Thyroid gland (tissue), 4 donors: ENCODE data around the gene PAX8. TPM values are rescaled to one million over a fixed set of nuclear protein-coding genes. Genes with fewer than 3 reads are reported as not detected.
A peak's percentile ranks its signal among the peaks of the same experiment; 100 is the strongest.

Experiments
- DNase-seq, 2 donors: peaks; one replicate each; pipeline ENCODE4 v3.0.0-alpha.2; 2019
- H3K27ac ChIP-seq, 3 donors: fragments of 200-600 bp; sonication (generic); 1 replicate in 2 of 3; 2 replicates in 1 of 3; pipeline ENCODE4 v1.5.1; 2016 to 2019; ENCODE audit warnings: mild to moderate bottlenecking in 1 of 3, moderate library complexity in 1 of 3
- H3K27me3 ChIP-seq: fragments of 200-600 bp; sonication (generic); one replicate; pipeline ENCODE4 v1.5.1; 2019
- H3K36me3 ChIP-seq, 2 donors: fragments of 200-600 bp; sonication (generic); one replicate each; pipeline ENCODE4 v1.5.1; 2016 to 2019
- H3K4me1 ChIP-seq, 2 donors: fragments of 200-600 bp; sonication (generic); one replicate each; pipeline ENCODE4 v1.5.1; 2017 to 2019
- H3K4me3 ChIP-seq, 3 donors: fragments of 200-600 bp; sonication (generic); replicated peaks in 1 of 3; 1 replicate in 2 of 3; 2 replicates in 1 of 3; pipeline ENCODE4 v1.5.1; 2016; ENCODE audit warnings: mild to moderate bottlenecking in 1 of 3
- H3K9me3 ChIP-seq: fragments of 200-600 bp; sonication (generic); one replicate; pipeline ENCODE4 v1.5.1; 2017
- POLR2A ChIP-seq, 2 donors: fragments of 450-650 bp; IDR thresholded peaks; one replicate each; pipeline ENCODE4 v1.6.1; 2017; ENCODE audit warnings: antibody characterized with exemption in 2 of 2, mild to moderate bottlenecking in 2 of 2, moderate library complexity in 1 of 2
- WGBS, 2 donors: methylation state at CpG; one replicate each; pipeline ENCODE4 v1.1.5; 2017; 5-methylcytosine and 5-hydroxymethylcytosine counted together
- intact Hi-C: fragments of 100-400 bp; cut with DNase I; formaldehyde crosslinking; loops from one replicate; pipeline ENCODE4 v1.15.1; 2023
- total RNA-seq, 4 donors: library from RNA; depleted of rRNA; stranded (reverse); fragments of >200 nt; gene quantifications; one replicate each; pipeline ENCODE4 v1.2.3, GENCODE V29; 2016
- TF ChIP-seq, protein P1 (sequence below), 6 experiments: fragments of 200-600 bp in 3 of 6; fragments of 450-650 bp in 3 of 6; sonication (generic) in 3 of 6; IDR thresholded peaks; one replicate each; pipeline ENCODE4 v1.5.1; 2016 to 2019; ENCODE audit warnings: antibody characterized with exemption in 6 of 6, mild to moderate bottlenecking in 2 of 6, inconsistent platforms in 1 of 6, moderate library complexity in 1 of 6

The PAX8 gene
- total RNA-seq, 4 donors from 2014 or later = 1,318 to 2,156 (median 1,767) TPM

DNA sequence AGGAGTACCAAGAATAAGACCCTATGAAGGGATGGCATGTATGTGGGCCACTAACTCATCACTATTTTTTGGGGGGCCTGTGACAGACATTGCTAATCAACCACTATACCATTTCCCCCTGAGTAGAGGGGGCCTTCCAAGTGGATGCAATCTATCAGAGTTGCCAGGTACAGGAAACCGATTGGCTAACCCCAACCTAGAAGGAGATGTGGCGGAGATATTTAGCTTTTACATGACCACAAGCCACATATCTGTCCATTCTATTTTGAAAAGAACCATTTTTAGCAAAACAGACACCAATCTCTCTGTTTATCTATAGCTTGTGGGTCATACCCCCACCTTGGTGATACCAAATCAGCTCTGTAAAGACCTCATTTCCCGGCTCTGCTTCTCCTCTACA, 51.0 kb downstream of the PAX8 start:
- H3K9me3 ChIP-seq = no peaks in the 10 kb centered on the region
- H3K27ac ChIP-seq = peak overlapping the region in 1 of 3 donors; percentile 49
- H3K4me3 ChIP-seq = no peak overlapping the region
- peaks cover 50 to 56% of the 10 kb centered on the region in 2 donors for H3K36me3 ChIP-seq
- DNase-seq = no peak
- TF ChIP-seq POLR2A (IDR thresholded peaks at IDR 0.05) = no peak
- TF ChIP-seq, protein P1, sequence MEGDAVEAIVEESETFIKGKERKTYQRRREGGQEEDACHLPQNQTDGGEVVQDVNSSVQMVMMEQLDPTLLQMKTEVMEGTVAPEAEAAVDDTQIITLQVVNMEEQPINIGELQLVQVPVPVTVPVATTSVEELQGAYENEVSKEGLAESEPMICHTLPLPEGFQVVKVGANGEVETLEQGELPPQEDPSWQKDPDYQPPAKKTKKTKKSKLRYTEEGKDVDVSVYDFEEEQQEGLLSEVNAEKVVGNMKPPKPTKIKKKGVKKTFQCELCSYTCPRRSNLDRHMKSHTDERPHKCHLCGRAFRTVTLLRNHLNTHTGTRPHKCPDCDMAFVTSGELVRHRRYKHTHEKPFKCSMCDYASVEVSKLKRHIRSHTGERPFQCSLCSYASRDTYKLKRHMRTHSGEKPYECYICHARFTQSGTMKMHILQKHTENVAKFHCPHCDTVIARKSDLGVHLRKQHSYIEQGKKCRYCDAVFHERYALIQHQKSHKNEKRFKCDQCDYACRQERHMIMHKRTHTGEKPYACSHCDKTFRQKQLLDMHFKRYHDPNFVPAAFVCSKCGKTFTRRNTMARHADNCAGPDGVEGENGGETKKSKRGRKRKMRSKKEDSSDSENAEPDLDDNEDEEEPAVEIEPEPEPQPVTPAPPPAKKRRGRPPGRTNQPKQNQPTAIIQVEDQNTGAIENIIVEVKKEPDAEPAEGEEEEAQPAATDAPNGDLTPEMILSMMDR (IDR thresholded peaks at IDR 0.05) = no peak
- WGBS, 2 donors = 75 to 91% methylated on average over 3 of the region's 3 CpGs
- H3K27me3 ChIP-seq = no peaks in the 10 kb centered on the region
- H3K4me1 ChIP-seq = peaks cover 59 to 61% of the 10 kb centered on the region in 2 donors
- intact Hi-C loops = no loop called here

DNA sequence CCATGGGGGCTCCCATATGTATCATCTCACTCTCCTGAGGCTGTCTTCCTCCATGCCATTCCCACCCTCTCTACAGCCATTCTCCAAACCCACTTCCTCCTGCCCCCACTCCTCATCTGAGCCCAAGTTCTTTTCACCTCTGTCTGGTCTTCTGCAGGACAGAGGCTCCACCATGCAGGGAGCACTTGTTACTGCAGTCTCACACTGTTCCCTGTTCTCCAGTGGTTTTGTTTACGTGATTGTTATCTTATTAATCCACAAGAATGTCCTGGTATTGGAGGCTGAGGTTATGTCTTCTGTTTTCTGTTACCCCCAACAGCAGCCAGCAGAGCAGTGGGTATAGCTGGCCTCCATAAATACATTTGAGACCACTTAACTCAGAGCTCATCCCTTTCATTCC, 51.4 kb downstream of the PAX8 start:
- intact Hi-C loops = no loop called here
- 90 to 94% methylated on average over 1 of the region's 1 CpG for WGBS, 2 donors

GRCh38 chr2:113226462-113226861, 52.3 kb downstream of the PAX8 start:
- H3K36me3 ChIP-seq = peaks cover 46 to 53% of the 10 kb centered on the region in 2 donors
- intact Hi-C loops = no loop called here
- no peaks in the 10 kb centered on the region for H3K9me3 ChIP-seq
- peaks cover 62 to 66% of the 10 kb centered on the region in 2 donors for H3K4me1 ChIP-seq
- WGBS, 2 donors = 55 to 62% methylated on average over 4 of the region's 4 CpGs
- no peak overlapping the region for H3K4me3 ChIP-seq
- no peaks in the 10 kb centered on the region for H3K27me3 ChIP-seq
- H3K27ac ChIP-seq = peak overlapping the region in 2 of 3 donors; percentile 41 to 56
- DNase-seq = no peak
- no peak for TF ChIP-seq POLR2A (IDR thresholded peaks at IDR 0.05)
- TF ChIP-seq, protein P1 (IDR thresholded peaks at IDR 0.05) = no peak

More for the DNA sequence above, 51.4 kb downstream of the PAX8 start:
- H3K27ac ChIP-seq = peak overlapping the region in 1 of 3 donors; percentile 49
- peaks cover 49 to 56% of the 10 kb centered on the region in 2 donors for H3K36me3 ChIP-seq
- peaks cover 59 to 63% of the 10 kb centered on the region in 2 donors for H3K4me1 ChIP-seq
- H3K27me3 ChIP-seq = no peaks in the 10 kb centered on the region
- no peaks in the 10 kb centered on the region for H3K9me3 ChIP-seq
- no peak for TF ChIP-seq POLR2A (IDR thresholded peaks at IDR 0.05)
- TF ChIP-seq, protein P1 (IDR thresholded peaks at IDR 0.05) = no peak
- no peak for DNase-seq
- no peak overlapping the region for H3K4me3 ChIP-seq

DNA sequence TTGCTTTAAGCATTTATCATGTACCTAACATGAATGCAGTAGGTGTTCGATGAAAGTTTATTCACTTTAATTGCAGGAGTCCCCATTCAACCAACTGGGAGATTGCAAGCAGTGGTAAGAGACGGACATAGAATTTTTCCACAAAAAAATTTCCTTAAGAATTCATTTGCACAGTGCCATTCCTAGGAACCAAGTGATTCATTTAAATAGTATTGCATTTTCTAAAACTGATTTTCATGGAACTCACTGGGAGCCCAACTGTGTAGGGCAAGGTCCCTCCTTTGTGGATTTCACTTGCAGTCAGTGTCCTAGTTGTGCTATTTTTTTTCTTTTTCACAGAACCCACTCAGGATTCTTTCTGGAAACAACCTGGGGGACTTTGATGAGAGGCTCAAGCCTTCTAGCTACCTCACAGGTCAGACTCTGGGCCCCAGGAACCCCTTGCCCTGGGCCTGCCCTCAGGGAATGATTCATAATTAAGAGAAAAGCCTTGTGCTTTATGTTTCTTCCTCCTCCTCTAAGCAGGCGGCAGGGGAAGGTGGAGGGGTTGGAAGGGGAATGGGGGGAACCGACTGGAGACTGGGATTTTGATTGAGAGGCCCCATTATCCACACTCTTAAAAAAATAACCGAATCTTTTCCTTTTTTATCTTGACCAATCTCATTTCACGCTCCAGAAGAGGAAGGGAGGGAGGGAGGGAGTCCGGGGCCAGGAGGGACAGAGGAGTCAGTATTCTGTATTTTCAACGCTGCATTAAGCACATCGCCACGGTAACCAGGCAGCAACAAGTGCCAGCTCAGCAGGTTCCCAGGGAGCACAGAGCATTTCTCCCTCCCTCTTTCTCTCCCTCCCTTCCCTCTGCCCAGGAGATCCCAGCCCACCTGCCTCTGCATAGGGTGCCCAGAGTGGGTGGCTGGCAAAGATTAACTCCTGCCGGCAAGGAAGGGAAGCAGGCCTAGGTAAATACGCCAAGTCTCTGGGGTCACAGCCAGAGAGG, 53.2 kb downstream of the PAX8 start:
- Histone ChIP-seq H3K4me3 (no peak overlapping the region), H3K36me3 (peaks cover 47% of the 10 kb centered on the region in 2 donors), H3K27me3 (no peaks in the 10 kb centered on the region), H3K27ac (peak overlapping the region; percentile 37 to 71 (median 62)), H3K9me3 (no peaks in the 10 kb centered on the region), H3K4me1 (peaks cover 63 to 66% of the 10 kb centered on the region in 2 donors)
- intact Hi-C loops = no loop called here
- DNase-seq = peak; percentile 93 to 94
- WGBS, 2 donors = 23 to 25% methylated on average over 12 of the region's 12 CpGs
- no peak for TF ChIP-seq POLR2A (IDR thresholded peaks at IDR 0.05)
- TF ChIP-seq, protein P1 (IDR thresholded peaks at IDR 0.05) = no peak
